Measurements from ENCODE around the gene SELPLG.

GRCh38 chr12:108596854-108597558 lies 36.7 kb downstream of the SELPLG start:
- TF ChIP-seq FOXA1 (IDR thresholded peaks at IDR 0.05) (no peak), HDGF (IDR thresholded peaks at IDR 0.05; ENCODE audit: borderline replicate concordance) (no peak), LEF1 (IDR thresholded peaks at IDR 0.05; ENCODE audit: borderline replicate concordance) (no peak), ZNF384 (IDR thresholded peaks at IDR 0.05) (no peak), ELF4 (IDR thresholded peaks at IDR 0.05) (no peak), SP1 (IDR thresholded peaks at IDR 0.05) (no peak)

Data from HEK293T (cell line).